Hippocampal formation (tissue), 2 donors: ENCODE data around the gene PRRT4.
A peak's percentile ranks its signal among the peaks of the same experiment; 100 is the strongest.

ENCODE experiments used
- DNase-seq, 2 donors: peaks; one replicate each; lab custom pipeline; 2025; lab: John Stamatoyannopoulos, UW

Gene PRRT4

DNA sequence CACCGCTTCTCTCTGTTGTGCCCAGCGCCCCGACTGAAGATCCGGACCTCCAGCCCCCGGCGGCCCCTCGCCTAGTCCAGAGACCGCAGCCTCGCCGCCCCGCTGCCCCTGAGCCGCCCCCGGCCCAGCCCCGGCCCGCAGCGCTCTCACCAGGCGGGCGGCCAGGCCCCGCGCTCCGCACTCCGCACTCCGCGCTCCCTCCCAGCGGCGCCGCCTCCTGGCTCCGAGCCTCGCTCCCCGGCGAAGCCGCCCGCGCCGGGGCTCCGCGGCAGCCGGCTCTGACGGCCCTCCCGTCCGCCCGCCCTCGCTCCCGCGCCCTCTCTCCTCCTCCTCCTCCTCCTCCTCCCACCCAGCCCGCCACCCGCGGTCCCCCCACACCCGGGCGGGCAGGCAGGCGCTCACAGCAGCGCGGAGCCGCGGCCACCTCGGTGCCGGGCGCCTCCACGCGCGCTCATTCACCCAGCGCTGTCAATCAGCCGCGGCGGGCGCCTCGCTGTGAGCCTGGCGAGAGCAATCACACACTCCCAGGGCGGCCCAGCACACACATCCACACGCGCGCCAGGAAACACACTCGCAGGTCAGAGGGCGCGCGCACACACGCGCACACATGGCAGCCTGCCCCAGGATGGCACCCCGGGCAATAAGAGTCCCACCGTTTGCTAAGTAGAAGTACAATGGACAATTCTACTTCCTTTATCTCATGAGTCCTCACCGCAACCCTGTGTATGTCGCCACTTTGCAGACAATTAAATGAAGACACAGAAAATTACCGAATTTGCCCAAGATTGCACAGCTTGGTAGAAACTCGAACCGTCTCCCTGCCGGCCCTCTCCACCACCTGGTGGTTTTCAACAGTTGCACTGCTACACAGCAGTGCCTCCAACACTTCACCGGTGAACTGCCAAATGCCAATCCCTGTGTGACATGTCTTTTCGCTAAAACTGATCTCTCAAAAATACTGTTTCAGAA lies at the start of gene PRRT4:
Gene PRRT4, minus strand, starts transcription at position 280 of the 969 bp plus-strand sequence.
- DNase-seq, result peak in 1 of 2 donors; percentile 46

DNA sequence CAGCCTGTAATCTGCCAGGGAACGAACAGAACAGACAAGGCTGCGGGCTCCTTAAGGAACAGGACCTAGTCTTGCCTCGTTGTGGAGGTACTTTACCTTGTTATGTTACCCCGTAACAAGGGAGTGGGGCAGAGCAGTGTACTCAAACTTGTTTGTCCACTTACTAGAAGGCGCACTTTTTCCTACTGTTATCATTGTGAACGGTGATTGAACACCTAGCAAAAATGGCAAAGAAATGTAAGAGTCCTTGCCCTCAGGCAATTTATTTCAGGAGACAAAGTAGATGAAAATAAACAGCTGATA lies 48.9 kb upstream of the PRRT4 start:
- DNase-seq, result no peak

DNA sequence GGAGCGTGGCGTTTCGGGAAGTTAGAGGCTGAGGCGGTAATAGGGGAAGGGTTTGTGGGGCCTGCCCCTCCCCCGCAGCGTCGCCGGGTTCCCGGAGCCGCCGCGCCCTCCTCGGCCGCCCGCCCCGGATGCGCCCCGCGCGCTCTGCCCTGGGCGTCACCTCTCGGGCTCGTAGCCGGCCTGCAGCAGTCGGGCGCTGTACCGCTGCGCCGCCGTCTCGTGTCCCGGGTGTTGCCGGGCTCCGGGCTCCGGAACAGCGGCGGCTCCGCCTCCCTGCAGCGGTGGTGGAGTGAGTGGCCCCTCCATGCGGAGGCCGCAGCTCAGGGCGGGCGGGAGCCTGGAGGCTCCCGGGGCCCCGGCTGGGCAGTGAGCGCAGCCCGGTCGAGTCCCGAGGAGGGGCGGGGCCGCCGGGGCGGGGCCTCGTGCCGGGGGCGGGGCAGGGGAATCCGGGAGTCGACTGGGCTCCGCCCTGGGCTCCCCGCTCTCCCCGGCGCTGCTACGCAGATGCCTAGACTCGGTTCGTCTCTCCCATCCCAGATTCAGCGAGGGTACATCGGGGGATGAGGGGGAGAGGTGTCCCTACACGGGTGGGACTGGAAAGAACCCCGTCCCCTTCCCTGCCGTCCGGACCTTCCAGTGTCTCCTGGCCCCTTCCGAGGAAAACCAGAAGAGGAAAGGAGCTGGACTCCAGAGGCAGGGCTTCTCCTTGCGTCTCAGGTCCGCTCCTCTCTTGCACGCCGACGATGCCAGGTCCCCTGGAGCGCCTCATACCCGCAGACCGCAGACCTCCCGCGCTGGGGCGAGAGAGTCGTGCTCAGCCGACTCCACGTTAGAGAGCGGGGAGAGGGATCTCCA lies 48.3 kb upstream of the PRRT4 start, which contains the start of gene IMPDH1:
Gene IMPDH1, minus strand, starts transcription at position 387 of the 855 bp plus-strand sequence. Its CDS starts 81 bp downstream, at position 306.
- peak; percentile 69 to 82 for DNase-seq

DNA sequence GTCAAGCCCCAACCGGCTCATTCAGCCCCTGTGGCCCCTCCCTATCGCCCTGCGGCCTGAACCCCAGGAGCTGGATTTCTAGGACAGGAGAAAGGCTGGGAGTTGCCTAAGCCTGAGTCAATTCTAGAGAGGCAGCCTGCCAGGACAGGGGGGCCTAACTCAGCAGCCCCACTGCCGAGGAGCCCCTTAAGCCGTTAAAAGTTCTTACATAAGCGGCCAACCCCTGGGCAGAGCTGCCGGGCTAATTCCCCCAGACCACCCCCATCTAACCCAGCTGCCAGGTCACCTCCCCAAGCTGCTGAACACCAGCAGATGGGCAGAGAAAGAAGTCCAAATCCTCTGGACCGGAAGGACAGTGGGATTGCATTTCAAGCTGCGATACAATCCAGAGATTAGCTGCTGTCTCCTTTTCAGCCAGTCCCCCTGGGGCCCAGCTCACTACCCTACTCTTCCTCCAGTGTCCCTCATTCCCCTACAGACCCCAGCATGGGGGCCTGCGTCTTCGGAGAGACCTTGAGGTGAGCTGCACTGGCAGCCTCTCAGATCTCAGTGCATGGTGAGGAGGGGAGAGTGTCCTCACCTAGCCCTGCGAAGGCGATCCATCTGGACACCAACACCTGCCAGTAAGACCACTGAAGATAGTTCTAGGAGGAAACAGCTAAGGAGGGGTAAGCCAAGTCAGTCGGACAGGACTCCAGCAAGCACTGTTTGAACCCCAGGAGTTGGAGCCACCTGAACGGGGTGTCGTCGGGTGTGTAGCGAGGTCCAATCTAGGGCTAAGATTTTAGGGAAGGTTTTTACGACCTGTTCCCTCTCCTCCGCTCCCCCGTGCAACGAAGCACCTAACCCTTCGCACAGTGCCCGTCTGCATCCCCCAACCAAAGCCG lies 47.5 kb upstream of the PRRT4 start:
- DNase-seq, result no peak

DNA sequence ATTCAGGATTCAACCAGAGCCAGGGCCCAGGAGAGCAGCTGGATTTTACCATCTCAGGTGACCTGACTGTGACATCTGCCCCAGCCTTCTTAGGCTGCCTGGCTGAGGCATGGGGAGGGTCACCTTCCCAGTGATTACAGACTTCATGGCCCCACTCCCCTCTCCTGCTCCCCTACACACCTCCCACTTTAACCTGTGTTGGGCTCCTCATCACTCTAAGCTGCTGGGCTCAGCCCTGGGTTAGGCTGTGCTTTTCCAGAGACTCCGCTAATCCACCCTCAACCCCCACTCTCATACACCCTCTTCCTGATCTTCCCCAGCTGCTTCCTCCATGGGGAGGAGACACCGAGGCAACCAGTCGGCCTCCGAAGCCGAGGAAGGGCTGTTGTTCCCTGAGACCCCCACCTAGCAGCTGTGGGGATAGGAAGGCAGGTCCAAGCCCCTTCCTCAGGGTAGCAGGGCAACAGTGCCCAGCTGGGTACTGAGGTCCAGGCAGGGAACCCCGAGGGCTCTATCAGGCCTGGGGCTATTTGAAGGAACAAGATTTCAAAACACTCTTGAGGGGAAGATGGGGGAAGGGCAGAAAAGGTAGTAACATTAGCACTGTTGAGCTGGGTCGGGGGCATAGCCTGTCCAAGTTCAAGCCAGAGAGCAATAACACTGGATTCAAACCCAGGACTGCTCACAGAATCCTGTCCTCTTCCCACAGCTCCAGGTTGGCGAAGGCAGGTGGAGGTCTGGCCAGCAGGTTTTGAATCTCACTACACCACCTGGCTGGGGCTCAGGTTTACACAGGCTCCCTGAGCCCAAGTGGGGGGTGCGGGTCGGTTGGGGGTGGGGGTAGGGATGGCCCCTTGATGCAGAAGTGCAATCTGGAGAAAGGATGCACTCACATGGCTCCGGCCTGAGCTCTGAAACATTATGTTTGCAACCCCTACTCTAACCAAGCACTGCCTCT lies 46.5 kb upstream of the PRRT4 start:
- no peak for DNase-seq

- DNase-seq, result no peak
These were observed 45.7 kb upstream of the PRRT4 start for GRCh38 chr7:128407233-128407589.

GRCh38 chr7:128406314-128407232 lies 45.1 kb upstream of the PRRT4 start:
- DNase-seq, result no peak

GRCh38 chr7:128405471-128406313 lies 44.2 kb upstream of the PRRT4 start:
- DNase-seq, result no peak

DNA sequence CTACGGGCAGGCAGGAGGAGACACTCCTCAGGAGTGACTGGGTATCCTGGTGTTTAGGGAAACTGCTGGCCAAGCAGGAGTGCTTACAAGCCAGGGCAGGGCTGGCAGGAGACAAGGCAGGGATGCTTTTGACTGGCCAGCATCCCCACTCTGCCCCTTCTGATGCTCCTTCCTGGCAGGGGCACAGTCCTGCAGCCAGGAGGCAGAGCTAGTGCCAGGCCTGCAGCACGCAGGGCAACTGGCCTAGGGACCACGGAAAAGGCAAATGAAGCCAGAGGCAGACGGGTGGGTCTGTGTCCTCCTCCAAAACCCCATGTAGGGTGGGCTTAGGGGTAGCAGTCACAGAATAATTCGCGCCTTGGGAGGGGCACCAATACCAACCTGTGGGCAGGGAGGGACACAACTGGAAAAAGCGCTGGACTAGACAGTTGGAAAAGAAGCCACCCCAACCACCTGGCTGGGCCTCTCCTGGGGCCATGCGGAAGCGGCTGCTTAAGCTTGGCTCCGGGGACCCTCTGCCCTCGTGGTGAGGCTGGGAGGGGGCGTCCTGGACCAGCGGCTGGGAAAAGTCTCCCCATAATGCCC lies 43.5 kb upstream of the PRRT4 start:
- no peak for DNase-seq

DNA sequence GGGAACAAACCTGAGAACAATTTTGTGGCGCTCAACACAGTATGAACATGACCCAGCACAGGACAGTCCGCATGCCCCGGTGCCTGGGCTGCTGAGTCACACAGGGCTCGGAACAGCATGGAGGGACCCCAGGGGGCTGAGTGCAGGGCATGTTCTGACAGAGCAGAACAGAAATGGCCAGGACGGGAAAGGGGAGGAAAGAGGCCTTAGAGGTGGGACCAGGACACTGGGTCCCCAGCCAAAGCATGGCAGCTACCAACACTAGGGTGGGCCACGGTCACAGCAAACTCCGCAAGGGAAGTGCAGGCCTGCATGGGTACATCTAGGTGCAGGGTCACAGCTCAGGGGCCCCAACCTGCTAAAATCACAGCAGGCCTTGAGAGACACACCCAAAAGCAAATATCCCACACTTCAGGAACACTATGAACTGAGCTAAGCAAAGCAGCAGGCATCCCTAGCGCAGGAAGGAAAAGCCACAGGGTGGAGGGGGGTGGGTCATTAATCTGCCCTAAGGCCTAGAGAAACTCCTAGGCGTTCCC lies 42.7 kb upstream of the PRRT4 start:
- no peak for DNase-seq

DNA sequence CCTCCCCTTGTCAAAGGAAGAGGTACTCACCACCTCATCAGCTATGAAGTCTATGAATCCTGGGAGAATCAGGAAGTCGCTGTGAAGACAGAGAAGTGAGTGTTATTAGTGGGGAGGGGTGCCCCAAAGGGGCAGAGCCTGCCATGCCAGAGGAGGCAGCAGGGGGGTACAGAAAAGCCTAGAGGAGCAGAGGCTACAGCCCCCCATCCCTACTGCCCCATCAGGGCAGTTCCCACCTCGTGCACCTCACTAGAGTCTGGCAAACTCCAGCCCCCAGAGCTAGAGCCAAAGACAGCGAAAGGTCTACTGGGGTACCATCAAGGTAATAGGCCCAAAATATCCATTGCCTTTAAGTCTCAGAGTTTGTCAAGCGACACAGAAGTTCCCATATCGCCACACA lies 42.2 kb upstream of the PRRT4 start:
- DNase-seq, result no peak

DNA sequence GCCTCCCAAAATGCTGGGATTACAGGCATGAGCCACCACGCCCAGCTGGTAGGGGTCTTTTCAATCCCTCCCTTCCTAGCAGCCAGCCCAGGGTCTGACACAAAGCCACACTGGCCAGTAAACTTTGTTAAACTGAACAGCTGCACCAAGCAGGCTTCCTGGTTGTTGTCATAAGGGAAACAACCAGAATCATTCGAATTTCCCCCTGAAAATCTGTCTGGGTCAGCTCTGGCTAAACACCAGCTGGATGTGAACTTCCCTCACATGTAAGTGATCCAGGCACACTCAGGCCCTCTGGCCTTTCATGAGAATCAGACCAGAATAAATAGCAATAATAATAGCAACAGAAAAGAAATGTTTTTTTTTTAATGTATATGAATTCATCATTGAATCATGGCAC lies 40.9 kb upstream of the PRRT4 start:
- DNase-seq, result no peak

DNA sequence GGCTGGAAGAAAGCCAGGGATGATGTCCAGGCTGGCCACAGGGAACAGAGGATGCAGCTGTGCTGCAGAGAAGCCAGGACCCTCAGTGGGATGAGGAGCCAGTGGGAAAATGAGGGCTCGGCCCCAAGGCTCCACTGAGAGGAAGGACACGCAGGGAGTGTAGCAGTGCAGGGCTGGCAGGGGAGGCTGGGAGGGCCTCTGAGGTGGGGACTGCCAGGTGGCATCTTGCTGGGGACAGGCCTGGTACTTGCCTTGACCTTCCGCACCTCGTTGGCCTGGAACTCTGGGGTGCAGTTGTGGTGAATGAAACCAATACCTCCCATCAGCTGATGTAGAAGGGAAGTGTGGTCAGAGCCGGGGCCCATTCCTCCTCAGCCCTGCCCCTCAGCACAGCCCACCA lies 39.1 kb upstream of the PRRT4 start:
- no peak for DNase-seq

DNA sequence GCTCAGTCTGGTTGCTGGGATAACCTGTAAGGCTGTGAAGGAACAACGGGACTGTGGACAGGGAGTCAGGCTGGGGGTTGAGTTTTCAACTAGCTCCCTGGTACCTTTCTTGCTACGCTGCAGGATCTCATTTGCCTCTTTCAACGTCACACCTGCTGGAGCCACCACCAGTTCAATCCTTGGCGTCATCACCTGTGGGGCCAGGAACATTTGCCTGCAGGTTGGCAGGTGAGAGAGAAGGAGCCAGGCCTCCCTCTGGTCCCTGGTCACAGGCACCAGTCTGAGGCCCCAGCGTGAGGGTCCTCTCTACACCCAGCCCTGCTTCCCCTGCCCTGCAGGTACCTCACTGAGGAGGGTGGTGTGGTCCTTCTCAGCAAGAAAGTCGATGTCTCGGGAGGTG lies 38.5 kb upstream of the PRRT4 start:
- no peak for DNase-seq

DNA sequence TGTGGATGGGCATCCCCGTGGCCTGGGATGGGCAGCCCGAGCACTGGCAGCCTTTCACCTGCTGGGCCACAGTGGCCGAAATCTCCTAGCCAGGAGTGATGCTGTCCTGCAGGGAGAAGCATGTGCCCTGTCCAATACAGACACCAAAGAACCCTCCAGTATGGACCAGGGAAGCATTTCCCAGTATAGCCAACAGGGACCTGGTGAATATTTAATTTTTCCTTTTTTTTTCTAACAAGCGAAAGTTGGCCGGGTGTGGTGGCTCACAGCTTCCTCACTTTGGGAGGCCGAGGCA lies 37.3 kb upstream of the PRRT4 start:
- no peak for DNase-seq

DNA sequence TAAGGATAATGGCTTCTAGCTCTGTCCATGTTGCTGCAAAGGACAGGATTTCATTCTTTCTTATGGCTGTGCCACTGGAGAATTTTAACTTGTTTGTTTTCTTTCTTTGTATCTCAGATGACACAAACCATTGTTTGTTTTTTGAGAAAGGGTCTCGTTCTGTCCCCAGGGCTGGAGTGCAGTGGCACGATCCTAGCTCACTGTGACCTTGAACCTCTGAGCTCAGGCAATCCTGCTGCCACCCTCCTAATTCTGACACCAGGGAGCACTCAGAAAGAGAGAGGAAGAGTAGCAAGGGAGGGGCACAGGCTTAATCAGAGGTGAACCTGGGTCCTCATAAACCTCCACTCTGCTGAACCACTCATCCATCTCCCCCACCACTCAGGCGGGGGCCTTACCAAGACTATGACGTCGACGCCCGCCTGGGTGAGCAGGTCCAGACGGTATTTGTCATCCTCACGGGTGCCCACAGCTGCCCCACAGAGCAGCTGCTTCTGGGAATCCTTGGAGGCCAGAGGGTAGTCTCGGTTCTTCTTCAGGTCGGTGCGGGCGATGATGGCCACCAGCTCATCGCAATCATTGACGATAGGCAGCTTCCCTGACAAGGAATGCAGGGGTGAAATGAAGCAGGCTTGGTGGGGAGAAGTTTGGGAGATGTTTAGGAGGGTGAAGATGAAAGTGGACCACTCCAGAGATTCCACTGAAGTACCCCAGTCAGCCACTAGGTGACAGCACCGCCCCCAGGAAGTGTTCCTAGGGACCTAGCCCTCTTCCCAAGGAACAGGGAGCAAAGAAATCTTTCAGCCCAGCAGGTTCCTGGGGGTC lies 36.7 kb upstream of the PRRT4 start:
- peak in 1 of 2 donors; percentile 27 for DNase-seq

- DNase-seq, result no peak
These were observed 34.9 kb upstream of the PRRT4 start for GRCh38 chr7:128396357-128396756.
